Central memory CD8-positive, alpha-beta T cell (primary cell): ENCODE measurements around the gene CLGN.
"Not testable (repeated sequence)": the region's sequence is repeated elsewhere in the genome, so short reads cannot be mapped to it uniquely, and the experiment has no call there.

Experiments used
- ATAC-seq: fragments of 150-1000 bp; cut with Tn5 transposase; replicated peaks from 2 replicates; pipeline ENCODE4 v1.10.0; 2022; ENCODE audit warnings: mild to moderate bottlenecking, moderate FRiP score, moderate number of reproducible peaks; ENCODE audit not compliant: poor library complexity, severe bottlenecking; ENCODE audit errors: extremely low read depth
- DNase-seq, 2 donors: peaks; one replicate each; pipeline ENCODE4 v3.0.0; 2021; ENCODE audit warnings: low spot score in 2 of 2
- H3K27ac Mint-ChIP-seq: one replicate; pipeline ENCODE4 v1.8.0; 2022; ENCODE audit warnings: low read depth, mild to moderate bottlenecking, moderate library complexity, mixed read lengths
- H3K27me3 Mint-ChIP-seq: one replicate; pipeline ENCODE4 v1.8.0; 2022; ENCODE audit warnings: mixed read lengths
- H3K36me3 Mint-ChIP-seq: one replicate; pipeline ENCODE4 v1.8.0; 2022; ENCODE audit warnings: mild to moderate bottlenecking, moderate library complexity, mixed read lengths; ENCODE audit not compliant: insufficient read depth
- H3K4me1 Mint-ChIP-seq: one replicate; pipeline ENCODE4 v1.8.0; 2022; ENCODE audit warnings: mixed read lengths
- H3K4me3 Mint-ChIP-seq: one replicate; pipeline ENCODE4 v1.8.0; 2022; ENCODE audit warnings: mild to moderate bottlenecking, moderate library complexity, mixed read lengths
- H3K9me3 Mint-ChIP-seq: one replicate; pipeline ENCODE4 v1.8.0; 2022; ENCODE audit warnings: mixed read lengths

Gene CLGN, protein sequence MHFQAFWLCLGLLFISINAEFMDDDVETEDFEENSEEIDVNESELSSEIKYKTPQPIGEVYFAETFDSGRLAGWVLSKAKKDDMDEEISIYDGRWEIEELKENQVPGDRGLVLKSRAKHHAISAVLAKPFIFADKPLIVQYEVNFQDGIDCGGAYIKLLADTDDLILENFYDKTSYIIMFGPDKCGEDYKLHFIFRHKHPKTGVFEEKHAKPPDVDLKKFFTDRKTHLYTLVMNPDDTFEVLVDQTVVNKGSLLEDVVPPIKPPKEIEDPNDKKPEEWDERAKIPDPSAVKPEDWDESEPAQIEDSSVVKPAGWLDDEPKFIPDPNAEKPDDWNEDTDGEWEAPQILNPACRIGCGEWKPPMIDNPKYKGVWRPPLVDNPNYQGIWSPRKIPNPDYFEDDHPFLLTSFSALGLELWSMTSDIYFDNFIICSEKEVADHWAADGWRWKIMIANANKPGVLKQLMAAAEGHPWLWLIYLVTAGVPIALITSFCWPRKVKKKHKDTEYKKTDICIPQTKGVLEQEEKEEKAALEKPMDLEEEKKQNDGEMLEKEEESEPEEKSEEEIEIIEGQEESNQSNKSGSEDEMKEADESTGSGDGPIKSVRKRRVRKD

DNA sequence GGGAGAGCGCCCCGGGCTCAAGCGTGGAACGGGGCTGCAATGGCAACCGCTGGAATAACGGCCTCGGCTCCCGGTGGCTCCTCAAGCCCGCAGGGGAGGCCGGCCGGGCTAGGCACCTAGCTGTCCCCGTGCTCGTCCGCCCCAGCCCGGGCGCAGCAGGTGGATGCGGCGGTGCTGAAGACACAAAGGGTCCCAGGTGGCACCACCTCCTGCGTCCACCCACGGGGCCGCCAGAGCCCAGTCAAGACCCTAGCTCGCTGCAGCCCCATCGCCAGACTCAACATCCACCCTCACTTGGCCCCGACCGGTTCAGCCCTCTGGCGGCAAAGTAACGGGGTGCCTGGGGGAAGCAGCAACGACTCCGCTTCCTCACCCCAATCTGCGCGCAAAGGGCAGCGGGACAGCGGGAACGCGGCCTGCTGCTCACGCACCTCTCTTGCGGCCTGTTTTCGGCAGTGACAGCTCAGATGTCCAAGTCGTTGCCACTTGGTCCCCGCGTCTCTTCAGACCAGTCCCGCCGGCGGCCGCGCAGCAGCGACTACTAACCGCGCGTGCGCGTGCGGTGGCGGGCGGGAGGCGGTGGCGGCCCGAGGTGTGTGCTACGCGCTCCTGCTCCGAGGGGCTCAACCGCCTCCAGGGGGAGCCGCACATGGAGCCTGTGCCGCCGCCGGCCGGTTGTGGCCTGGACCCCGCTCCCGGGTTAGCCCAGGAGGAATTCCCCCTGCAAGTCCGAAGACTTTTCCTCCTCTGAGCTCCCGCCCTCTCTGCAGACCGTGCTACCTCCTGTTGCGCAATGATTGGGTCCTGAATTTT, at the start of gene CLGN:
Gene CLGN (minus strand): TSS at position 543 of the 813 bp plus-strand sequence. CDS start 14,570 bp downstream, outside the sequence.
- DNase-seq: no peak
- H3K36me3 Mint-ChIP-seq: no peaks in the 10 kb centered on the region
- no peak within 1 kb of the TSS for H3K27ac Mint-ChIP-seq
- peak within 1 kb of the TSS; percentile 78 for H3K4me3 Mint-ChIP-seq
- no peaks in the 10 kb centered on the region for H3K9me3 Mint-ChIP-seq
- no peak for ATAC-seq
- H3K27me3 Mint-ChIP-seq: peaks cover 89% of the 10 kb centered on the region
- peaks cover 6% of the 10 kb centered on the region for H3K4me1 Mint-ChIP-seq

DNA sequence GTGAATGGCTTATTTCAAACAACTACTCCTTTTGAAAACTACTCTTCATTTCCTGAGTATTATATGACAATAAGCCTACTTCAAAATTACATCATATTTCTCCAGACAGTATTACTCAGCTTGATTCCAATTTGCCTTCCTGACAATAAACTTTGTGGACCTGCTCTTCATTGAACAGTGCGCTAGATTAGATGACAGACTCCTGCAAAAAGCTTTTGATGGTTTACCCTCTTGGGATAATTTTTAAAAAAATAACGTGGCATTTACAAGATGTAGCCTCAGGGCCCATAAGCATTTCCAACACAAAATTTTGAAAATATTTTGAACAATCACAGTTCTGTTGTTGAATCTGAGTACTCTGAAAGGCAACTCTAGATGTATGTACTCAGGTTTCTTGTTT, 44.7 kb upstream of the CLGN start:
- Mint-ChIP-seq H3K9me3 (no peaks in the 10 kb centered on the region), H3K36me3 (no peaks in the 10 kb centered on the region), H3K27me3 (peaks cover 58% of the 10 kb centered on the region), H3K4me1 (no peaks in the 10 kb centered on the region), H3K27ac (no peak overlapping the region), H3K4me3 (no peak overlapping the region)
- DNase-seq (no peak), ATAC-seq (no peak)

DNA sequence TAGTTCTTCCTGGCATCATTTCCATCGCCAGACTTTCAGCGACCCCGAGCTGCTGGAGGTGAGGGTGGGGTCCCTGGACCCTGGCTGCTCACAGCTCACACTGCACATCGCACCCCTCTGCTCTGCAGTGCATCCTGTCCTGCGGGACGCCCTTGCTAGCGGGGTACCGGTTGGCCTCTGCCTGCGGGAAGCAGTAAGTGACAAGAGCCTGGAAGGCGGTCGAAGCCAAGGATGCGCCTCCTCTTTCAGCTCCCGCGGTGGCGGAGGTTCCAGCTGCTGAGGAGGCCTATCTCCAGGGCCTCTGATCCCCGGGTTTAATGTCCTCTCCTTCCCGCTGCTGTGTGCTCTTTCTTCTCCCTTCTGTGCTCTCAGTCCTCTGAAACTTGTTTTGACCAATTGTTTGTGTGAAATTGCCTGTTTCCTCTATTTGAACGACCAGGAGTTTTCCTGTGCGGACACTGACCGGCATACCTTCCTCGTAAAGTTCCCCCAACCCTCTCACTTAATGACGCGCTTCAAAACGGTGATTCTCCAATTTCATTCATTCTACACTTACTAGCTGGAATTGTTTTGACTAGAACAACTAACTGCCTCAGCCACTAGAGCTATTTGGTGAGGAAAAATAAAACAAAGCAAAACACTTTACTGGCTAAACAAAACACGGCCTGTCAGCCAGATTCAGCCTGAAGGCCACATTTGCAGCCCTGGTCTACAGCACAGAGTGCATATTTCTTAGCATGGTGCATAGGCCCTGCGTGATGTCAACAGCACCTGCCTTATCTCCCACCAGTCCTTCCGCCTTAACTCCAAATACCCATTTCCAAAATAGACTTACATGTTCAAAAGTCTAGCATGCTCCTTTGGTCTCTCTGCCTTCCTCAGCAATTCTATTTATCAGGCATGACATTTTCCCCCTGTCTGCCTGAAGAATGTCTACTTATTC, 42.6 kb upstream of the CLGN start:
- Mint-ChIP-seq H3K36me3 (no peaks in the 10 kb centered on the region), H3K9me3 (no peaks in the 10 kb centered on the region), H3K4me1 (no peaks in the 10 kb centered on the region), H3K27ac (no peak overlapping the region), H3K4me3 (no peak overlapping the region), H3K27me3 (peaks cover 46% of the 10 kb centered on the region)
- no peak for DNase-seq
- no peak for ATAC-seq

DNA sequence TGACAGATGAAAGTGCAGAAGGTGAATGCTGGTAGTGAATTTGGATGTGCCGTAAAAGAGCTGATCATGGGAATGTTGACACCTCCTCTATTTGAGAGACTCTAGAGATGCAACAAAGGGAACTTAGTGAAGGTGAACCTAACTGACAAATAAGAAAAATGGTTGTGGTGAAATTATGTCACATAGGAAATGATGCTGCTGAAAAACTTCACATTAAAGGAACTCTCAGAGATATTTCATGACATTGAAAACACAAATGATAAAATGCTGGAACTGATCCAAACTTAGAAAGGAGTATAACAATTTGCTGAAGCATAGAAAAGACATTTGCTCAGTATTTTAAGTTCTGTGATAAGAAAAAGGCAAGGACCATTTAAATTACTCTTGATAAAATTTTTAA, 38.7 kb upstream of the CLGN start:
- no peak for DNase-seq
- H3K9me3 Mint-ChIP-seq: no peaks in the 10 kb centered on the region
- no peak for ATAC-seq
- no peak overlapping the region for H3K27ac Mint-ChIP-seq
- no peaks in the 10 kb centered on the region for H3K4me1 Mint-ChIP-seq
- peaks cover 45% of the 10 kb centered on the region for H3K27me3 Mint-ChIP-seq
- H3K4me3 Mint-ChIP-seq: no peak overlapping the region
- H3K36me3 Mint-ChIP-seq: no peaks in the 10 kb centered on the region

DNA sequence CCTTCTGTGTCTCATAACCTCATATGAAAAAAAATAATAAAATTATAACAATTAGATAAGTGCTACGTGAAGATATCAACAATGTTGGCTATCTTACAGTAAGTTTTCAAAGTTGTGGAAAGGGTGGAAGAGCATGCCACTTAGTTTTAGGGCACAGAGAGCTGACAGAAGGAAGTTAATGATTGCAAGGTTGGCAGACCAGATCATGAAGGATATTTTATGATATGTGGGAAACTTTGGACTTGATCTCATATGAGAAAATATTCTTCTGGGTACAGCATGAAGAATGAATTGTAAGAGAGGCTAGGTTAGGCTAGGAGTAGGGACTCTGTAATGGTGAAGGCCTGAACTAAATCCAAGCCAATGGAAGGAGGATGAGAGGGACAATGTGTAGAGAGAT, 36.2 kb upstream of the CLGN start:
- Mint-ChIP-seq H3K27me3 (peaks cover 36% of the 10 kb centered on the region), H3K27ac (no peak overlapping the region), H3K4me1 (no peaks in the 10 kb centered on the region), H3K36me3 (no peaks in the 10 kb centered on the region), H3K9me3 (no peaks in the 10 kb centered on the region), H3K4me3 (no peak overlapping the region)
- DNase-seq (no peak), ATAC-seq (no peak)

DNA sequence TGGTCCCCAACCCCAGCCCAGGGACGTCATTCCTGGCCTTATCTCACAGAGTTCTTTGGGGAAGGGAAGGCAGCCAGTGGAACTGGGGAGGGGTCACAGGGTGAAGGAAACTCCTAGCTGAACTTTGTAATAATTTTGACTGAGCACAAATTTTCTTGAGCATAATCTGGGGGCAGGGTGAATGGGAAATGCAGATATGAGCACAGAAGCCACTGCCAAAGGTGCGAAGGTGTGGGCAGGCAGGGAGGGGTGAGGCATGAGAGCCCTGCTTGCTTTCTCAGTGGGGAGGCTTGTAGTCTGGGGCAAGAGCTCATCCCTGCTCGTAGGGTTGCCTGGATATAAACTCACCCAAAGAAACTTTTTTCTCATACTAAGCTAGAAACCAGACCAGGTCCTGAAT, 35.7 kb upstream of the CLGN start:
- Mint-ChIP-seq H3K9me3 (no peaks in the 10 kb centered on the region), H3K27me3 (peaks cover 36% of the 10 kb centered on the region), H3K27ac (no peak overlapping the region), H3K36me3 (no peaks in the 10 kb centered on the region), H3K4me1 (no peaks in the 10 kb centered on the region), H3K4me3 (no peak overlapping the region)
- ATAC-seq (no peak), DNase-seq (no peak)

DNA sequence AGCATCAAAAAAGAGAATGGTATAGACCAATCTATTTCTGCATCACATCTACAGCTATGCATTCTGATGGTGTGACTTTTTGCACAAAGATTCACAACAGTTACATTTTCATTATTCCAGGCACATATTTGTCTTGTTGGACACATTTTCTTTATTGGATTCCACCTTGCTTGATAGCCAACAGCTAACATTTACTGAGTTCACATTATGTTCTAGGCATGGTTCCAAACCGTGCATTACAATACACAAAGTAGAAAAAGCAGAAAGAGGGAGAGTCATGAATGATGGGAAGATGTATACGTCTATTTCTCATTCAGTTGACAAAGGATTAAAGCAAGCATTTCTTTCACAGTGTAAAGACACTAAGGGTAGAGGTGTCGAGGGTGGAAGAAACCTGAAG, 22.9 kb upstream of the CLGN start:
- ATAC-seq (no peak), DNase-seq (no peak)
- no peaks in the 10 kb centered on the region for H3K4me1 Mint-ChIP-seq
- H3K4me3 Mint-ChIP-seq: no peak overlapping the region
- no peaks in the 10 kb centered on the region for H3K9me3 Mint-ChIP-seq
- peaks cover 66% of the 10 kb centered on the region for H3K27me3 Mint-ChIP-seq
- H3K36me3 Mint-ChIP-seq: no peaks in the 10 kb centered on the region
- no peak overlapping the region for H3K27ac Mint-ChIP-seq

DNA sequence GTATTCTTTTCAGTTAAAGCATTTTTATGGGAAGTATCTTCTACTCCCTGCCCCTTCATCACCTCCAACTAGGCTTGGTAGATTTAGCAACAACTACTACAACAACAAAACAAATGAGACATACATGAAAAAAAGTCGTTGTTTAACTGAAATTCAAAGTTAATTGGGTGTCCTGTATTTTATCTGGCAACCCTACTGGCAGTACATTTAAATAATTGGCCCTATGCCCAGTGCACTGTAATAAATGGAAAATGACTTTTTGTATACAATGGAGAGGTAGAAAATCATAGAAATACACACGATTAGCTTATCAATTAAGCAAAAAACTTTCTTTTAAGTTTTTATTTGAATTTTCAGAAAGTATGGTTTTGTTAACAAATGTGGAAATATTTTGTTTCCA, 21.4 kb upstream of the CLGN start:
- DNase-seq (no peak), ATAC-seq (no peak)
- Mint-ChIP-seq H3K36me3 (no peaks in the 10 kb centered on the region), H3K27me3 (peaks cover 65% of the 10 kb centered on the region), H3K27ac (no peak overlapping the region), H3K4me3 (no peak overlapping the region), H3K9me3 (no peaks in the 10 kb centered on the region), H3K4me1 (no peaks in the 10 kb centered on the region)

DNA sequence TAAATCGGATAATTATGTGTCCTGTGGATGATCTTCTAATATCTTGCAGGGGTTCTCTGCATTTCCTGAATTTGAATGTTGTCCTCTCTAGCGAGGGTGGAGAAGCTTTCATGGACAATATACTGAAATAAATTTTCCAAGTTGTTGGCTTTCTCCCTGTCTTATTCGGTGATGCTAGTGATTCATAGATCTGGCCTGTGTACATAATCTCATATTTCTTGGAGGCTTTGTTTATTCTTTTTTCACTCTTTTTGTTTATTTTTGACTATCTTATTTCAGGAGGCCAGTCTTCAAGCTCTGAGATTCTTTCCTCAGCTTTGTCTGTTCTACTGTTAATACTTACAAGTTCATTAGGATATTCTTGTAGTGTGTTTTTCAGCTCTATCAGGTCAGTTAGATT, 20.7 kb upstream of the CLGN start:
- Mint-ChIP-seq H3K4me3 (no peak overlapping the region), H3K36me3 (no peaks in the 10 kb centered on the region), H3K9me3 (no peaks in the 10 kb centered on the region), H3K27me3 (peaks cover 60% of the 10 kb centered on the region), H3K27ac (no peak overlapping the region), H3K4me1 (no peaks in the 10 kb centered on the region)
- no peak for DNase-seq
- ATAC-seq: no peak

DNA sequence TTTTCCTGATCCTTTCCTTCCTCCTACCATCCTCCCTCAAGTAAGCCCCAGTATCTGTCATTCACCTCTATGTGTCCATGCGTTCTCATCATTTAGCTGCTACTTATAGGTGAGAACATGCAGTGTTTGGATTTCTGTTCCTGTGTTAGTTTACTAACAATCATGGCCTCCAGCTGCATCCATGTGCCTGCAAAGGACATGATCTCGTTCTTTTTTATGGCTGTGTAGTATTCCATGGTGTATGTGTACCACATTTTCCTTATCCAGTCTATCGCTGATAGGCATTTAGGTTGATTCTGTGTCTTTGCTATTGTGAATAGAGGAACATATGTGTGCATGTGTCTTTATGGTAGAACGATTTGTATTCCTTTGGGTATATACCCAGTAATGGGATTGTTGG, 16.9 kb upstream of the CLGN start:
- ATAC-seq, H3K4me3 Mint-ChIP-seq, H3K9me3 Mint-ChIP-seq, H3K27ac Mint-ChIP-seq, DNase-seq, H3K36me3 Mint-ChIP-seq, H3K4me1 Mint-ChIP-seq: not testable (repeated sequence)
- H3K27me3 Mint-ChIP-seq: peaks cover 51% of the 10 kb centered on the region

DNA sequence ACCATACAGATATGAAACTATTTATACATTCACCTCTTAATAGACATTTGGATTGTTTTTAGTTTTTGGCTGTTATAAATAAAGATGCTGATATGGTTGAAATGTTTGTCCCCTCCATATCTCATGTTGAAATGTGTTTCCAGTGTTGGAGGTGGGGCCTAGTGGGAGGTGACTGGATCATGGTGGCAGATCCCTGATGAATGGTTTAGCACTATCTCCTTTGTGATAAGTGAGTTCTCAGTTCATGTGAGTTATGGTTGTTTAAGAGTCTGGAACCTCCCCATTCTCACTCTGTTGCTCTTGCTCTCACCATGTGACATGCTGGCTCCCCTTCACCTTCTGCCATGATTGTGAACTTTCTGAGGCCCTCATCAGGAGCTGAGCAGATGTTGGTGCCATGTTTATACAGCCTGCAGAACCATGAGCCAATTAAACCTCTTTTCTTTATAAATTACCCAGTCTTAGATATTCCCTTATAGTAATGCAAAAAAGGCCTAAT, 12.2 kb upstream of the CLGN start:
- Mint-ChIP-seq H3K4me1 (no peaks in the 10 kb centered on the region), H3K36me3 (no peaks in the 10 kb centered on the region), H3K9me3 (no peaks in the 10 kb centered on the region), H3K4me3 (no peak overlapping the region), H3K27me3 (peaks cover 8% of the 10 kb centered on the region), H3K27ac (no peak overlapping the region)
- DNase-seq: no peak
- ATAC-seq: no peak

DNA sequence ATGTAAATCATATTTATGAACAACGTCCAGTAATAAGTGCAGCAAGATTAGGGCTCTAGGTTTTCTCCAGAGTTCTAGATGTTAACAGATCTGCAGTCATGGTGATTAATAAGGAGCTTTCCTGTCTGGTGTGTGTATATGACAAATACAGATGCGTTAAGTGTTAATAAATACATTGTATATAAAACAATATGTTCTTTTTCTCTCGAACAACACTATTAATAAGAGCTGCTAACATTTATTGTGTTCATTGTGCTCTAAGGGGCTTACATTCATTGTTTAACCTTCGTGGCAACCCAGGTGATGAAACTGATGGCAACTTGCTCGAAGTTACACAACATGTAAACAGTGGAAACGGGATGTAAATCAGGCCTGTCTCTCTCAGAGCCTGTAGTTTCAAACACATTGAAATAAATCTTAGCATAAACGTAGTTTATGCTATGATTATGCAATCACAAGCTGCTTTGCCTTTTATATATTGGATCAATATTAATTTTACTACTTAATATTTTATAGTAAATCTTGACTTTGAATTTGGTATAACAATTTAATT, 547 bp upstream of the CLGN start:
- ATAC-seq (no peak), DNase-seq (no peak)
- H3K27ac Mint-ChIP-seq: no peak overlapping the region
- no peaks in the 10 kb centered on the region for H3K36me3 Mint-ChIP-seq
- H3K27me3 Mint-ChIP-seq: peaks cover 89% of the 10 kb centered on the region
- peak overlapping the region; percentile 78 for H3K4me3 Mint-ChIP-seq
- H3K9me3 Mint-ChIP-seq: no peaks in the 10 kb centered on the region
- H3K4me1 Mint-ChIP-seq: peaks cover 6% of the 10 kb centered on the region
